Measurements from ENCODE around the gene SORBS1.

The SORBS1 gene

GRCh38 chr10:95459446-95460045, 101.6 kb downstream of the SORBS1 start:
- DNase-seq (ENCODE audit: low read depth) = no peak

- DNase-seq (ENCODE audit: low read depth) = no peak
Observed at GRCh38 chr10:95458871-95459270, 102.3 kb downstream of the SORBS1 start.

GRCh38 chr10:95458014-95458413, 103.2 kb downstream of the SORBS1 start:
- no peak for DNase-seq (ENCODE audit: low read depth)

GRCh38 chr10:95457319-95457886, 103.8 kb downstream of the SORBS1 start:
- DNase-seq (ENCODE audit: low read depth) = no peak

- no peak for DNase-seq (ENCODE audit: low read depth)
Observed at GRCh38 chr10:95456516-95456915, 104.7 kb downstream of the SORBS1 start.

GRCh38 chr10:95454940-95455339, 106.2 kb downstream of the SORBS1 start:
- DNase-seq (ENCODE audit: low read depth) = no peak

- DNase-seq (ENCODE audit: low read depth) = no peak
Observed at GRCh38 chr10:95454356-95454755, 106.8 kb downstream of the SORBS1 start.

- no peak for DNase-seq (ENCODE audit: low read depth)
Observed at GRCh38 chr10:95451568-95452524, 109.3 kb downstream of the SORBS1 start.

GRCh38 chr10:95451150-95451549, 110.0 kb downstream of the SORBS1 start:
- DNase-seq (ENCODE audit: low read depth) = no peak

GRCh38 chr10:95450188-95450587, 111.0 kb downstream of the SORBS1 start:
- no peak for DNase-seq (ENCODE audit: low read depth)

- no peak for DNase-seq (ENCODE audit: low read depth)
Observed at GRCh38 chr10:95447685-95448084, 113.5 kb downstream of the SORBS1 start.

- DNase-seq (ENCODE audit: low read depth) = peak; percentile 20
Observed at GRCh38 chr10:95445837-95446486, 115.2 kb downstream of the SORBS1 start.

- DNase-seq (ENCODE audit: low read depth) = no peak
Observed at GRCh38 chr10:95445223-95445836, 115.8 kb downstream of the SORBS1 start.

- DNase-seq (ENCODE audit: low read depth) = no peak
Observed at GRCh38 chr10:95444792-95445191, 116.4 kb downstream of the SORBS1 start.

- DNase-seq (ENCODE audit: low read depth) = no peak
Observed at GRCh38 chr10:95443636-95444035, 117.5 kb downstream of the SORBS1 start.

- no peak for DNase-seq (ENCODE audit: low read depth)
Observed at GRCh38 chr10:95442341-95442740, 118.8 kb downstream of the SORBS1 start.

- DNase-seq (ENCODE audit: low read depth) = no peak
Observed at GRCh38 chr10:95441547-95441923, 119.6 kb downstream of the SORBS1 start.

GRCh38 chr10:95440756-95441546, 120.2 kb downstream of the SORBS1 start:
- DNase-seq (ENCODE audit: low read depth) = no peak

GRCh38 chr10:95440038-95440725, 121.0 kb downstream of the SORBS1 start:
- DNase-seq (ENCODE audit: low read depth) = no peak

GRCh38 chr10:95438781-95439180, 122.4 kb downstream of the SORBS1 start:
- no peak for DNase-seq (ENCODE audit: low read depth)

- no peak for DNase-seq (ENCODE audit: low read depth)
Observed at GRCh38 chr10:95437669-95438068, 123.5 kb downstream of the SORBS1 start.
